ENCODE data around the gene FGF14.

- no peak for TF ChIP-seq CTCF (IDR thresholded peaks at IDR 0.05)
- TF ChIP-seq POLR2AphosphoS5 (IDR thresholded peaks at IDR 0.05) = no peak
Measured at GRCh38 chr13:102318233-102318632, 83.6 kb downstream of the FGF14 start.
